Heart left ventricle (tissue), 16 donors: Measurements from ENCODE around the gene CD300C. TPM values are rescaled to one million over a fixed set of nuclear protein-coding genes. Genes with fewer than 3 reads are reported as not detected.
"Not testable (repeated sequence)": the region's sequence is repeated elsewhere in the genome, so short reads cannot be mapped to it uniquely, and the experiment has no call there.

Experiments used
- ATAC-seq, 4 donors: fragments of 200-7000 bp; cut with Tn5 transposase; one replicate each; pipeline ENCODE4 v1.9.1; 2020 to 2022; ENCODE audit warnings: moderate library complexity in 4 of 4, mild to moderate bottlenecking in 3 of 4, moderate number of reproducible peaks in 1 of 4
- DNase-seq, 5 donors: peaks; one replicate each; pipeline ENCODE4 v3.0.0-alpha.2; 2020
- H3K27ac ChIP-seq, 12 donors: fragments of 200-600 bp; sonication (generic) in 4 of 12; one replicate each; pipeline versions ENCODE4 v1.5.0 to v1.8.0; 2016 to 2022; ENCODE audit warnings: mild to moderate bottlenecking in 2 of 12
- H3K27me3 ChIP-seq, 9 donors: fragments of 200-600 bp; sonication (generic) in 2 of 9; one replicate each; pipeline versions ENCODE4 v1.5.1 to v1.8.0; 2016 to 2022; ENCODE audit warnings: mild to moderate bottlenecking in 3 of 9
- H3K36me3 ChIP-seq, 9 donors: fragments of 200-600 bp; sonication (generic) in 2 of 9; one replicate each; pipeline versions ENCODE4 v1.5.0 to v1.8.0; 2018 to 2022; ENCODE audit warnings: mild to moderate bottlenecking in 2 of 9
- H3K4me1 ChIP-seq, 12 donors: fragments of 200-600 bp; sonication (generic) in 4 of 12; one replicate each; pipeline versions ENCODE4 v1.5.0 to v1.8.0; 2016 to 2022; ENCODE audit warnings: mild to moderate bottlenecking in 3 of 12
- H3K4me3 ChIP-seq, 12 donors: fragments of 200-600 bp; sonication (generic) in 4 of 12; one replicate each; pipeline versions ENCODE4 v1.5.0 to v1.8.0; 2017 to 2022; ENCODE audit warnings: mild to moderate bottlenecking in 9 of 12, moderate library complexity in 4 of 12
- H3K9me3 ChIP-seq, 12 donors: fragments of 200-600 bp; sonication (generic) in 4 of 12; one replicate each; pipeline versions ENCODE4 v1.5.0 to v1.8.0; 2016 to 2022; ENCODE audit warnings: mild to moderate bottlenecking in 1 of 12
- CTCF ChIP-seq, 12 donors: fragments of 200-600 bp; sonication (generic) in 4 of 12; IDR thresholded peaks; one replicate each; pipeline versions ENCODE4 v1.5.0 to v1.8.0; 2018 to 2022; ENCODE audit warnings: antibody characterized with exemption in 12 of 12, mild to moderate bottlenecking in 5 of 12
- POLR2A ChIP-seq, 2 donors: fragments of 450-650 bp; IDR thresholded peaks; one replicate each; pipeline ENCODE4 v1.6.1; 2017; ENCODE audit warnings: antibody characterized with exemption in 2 of 2, mild to moderate bottlenecking in 2 of 2, moderate library complexity in 2 of 2
- WGBS, 4 donors: extraction: QIAGEN DNeasy Blood & Tissue Kit in 2 of 4; methylation state at CpG; one replicate each; pipeline versions ENCODE4 v1.1.5 to v1.1.7; 2013 to 2018; 5-methylcytosine and 5-hydroxymethylcytosine counted together
- intact Hi-C, 10 donors: fragments of 100-400 bp; cut with DNase I; formaldehyde crosslinking; loops; one replicate each; pipeline versions ENCODE4 v1.11.1 to v1.14.2; 2022
- polyA plus RNA-seq, 2 donors: library from polyadenylated mRNA; stranded (reverse); fragments of 200-250 nt; gene quantifications; one replicate each; pipeline ENCODE4 v1.2.3, GENCODE V29; 2013
- total RNA-seq, 9 donors: library from RNA; depleted of rRNA in 2 of 9; stranded (reverse); fragments of >200 nt in 2 of 9; fragmentation: NEBNext Ultra II Directional in 3 of 9; extraction: Animal tissue kit (Norgen Biotek cat#: 25700) in 3 of 9; gene quantifications; one replicate each; pipeline versions ENCODE4 v1.1.0 to v1.2.4, GENCODE V29; 2016 to 2023
- donor health status: ischemic (EF 13 %, LVEDD 7.1; RV severe dilation, severe dysfunction).
- donor health status: healthy with polysubstance abuse.
- donor health status: DM: no; HTN: yes; CAD: no.
- donor health status: DM: no; HTN: no; CAD: no.
- donor health status: ischemic (EF 25% LVEDD 6.9; RV normal size, moderate dysfunction).
- donor health status: ischemic (EF 25% LVEDD 5.7; RV mildly dilated, moderate dysfunction).
- donor health status: healthy.
- donor health status: DM: yes; HTN: yes; CAD: no.
- donor health status: ischemic (EF 35%, LVEDD 5.7; RV mildly dilated, moderate dysfunction).
- donor health status: nonischemic (EF 11% LVEDD 7.7; RV severe dilation, severe dysfunction).
- donor health status: DM: yes; HTN: yes; CAD: no.
- donor health status: PGD.
- donor health status: ischemic (EF 29% LVEDD 5.4; RV normal size, mild dysfunction).
- donor health status: nonischemic (EF 23%, LVEDD 6.1; RV moderate dilation, normal function).

The CD300C gene
- total and polyA plus RNA-seq, 11 donors: 0.11 to 5.0 (median 0.61) TPM; not detected in 3

GRCh38 chr17:74579900-74580299 lies 34.0 kb upstream of the CD300C start:
- Histone ChIP-seq H3K4me1 (peaks cover 0 to 7% (median 0%) of the 10 kb centered on the region in 12 donors), H3K9me3 (peaks cover 0 to 3% (median 0%) of the 10 kb centered on the region in 12 donors), H3K36me3 (no peaks in the 10 kb centered on the region), H3K27me3 (peaks cover 0 to 7% (median 0%) of the 10 kb centered on the region in 9 donors), H3K27ac (no peak overlapping the region), H3K4me3 (no peak overlapping the region)
- DNase-seq (no peak), ATAC-seq (no peak)
- intact Hi-C loops: no loop called here
- TF ChIP-seq POLR2A (IDR thresholded peaks at IDR 0.05) (no peak), CTCF (IDR thresholded peaks at IDR 0.05) (no peak)
- 53 to 67% (median 57%) methylated on average over 7 of the region's 7 CpGs for WGBS, 4 donors

GRCh38 chr17:74578979-74579378 lies 33.1 kb upstream of the CD300C start:
- intact Hi-C loops: no loop called here
- ATAC-seq (no peak), DNase-seq (no peak)
- Histone ChIP-seq H3K4me3 (no peak overlapping the region), H3K4me1 (peaks cover 0 to 7% (median 0%) of the 10 kb centered on the region in 12 donors), H3K36me3 (no peaks in the 10 kb centered on the region), H3K9me3 (no peaks in the 10 kb centered on the region), H3K27me3 (peaks cover 0 to 13% (median 0%) of the 10 kb centered on the region in 9 donors), H3K27ac (no peak overlapping the region)
- TF ChIP-seq CTCF (IDR thresholded peaks at IDR 0.05) (no peak), POLR2A (IDR thresholded peaks at IDR 0.05) (no peak)
- 75 to 86% (median 83%) methylated on average over 9 of the region's 9 CpGs for WGBS, 4 donors

- intact Hi-C loops: no loop called here
- Histone ChIP-seq H3K4me3 (no peak overlapping the region), H3K36me3 (no peaks in the 10 kb centered on the region), H3K9me3 (peaks cover 0 to 4% (median 0%) of the 10 kb centered on the region in 12 donors), H3K27ac (no peak overlapping the region), H3K27me3 (peaks cover 0 to 20% (median 0%) of the 10 kb centered on the region in 9 donors), H3K4me1 (peaks cover 0 to 6% (median 0%) of the 10 kb centered on the region in 12 donors)
- 72 to 80% (median 79%) methylated on average over 5 of the region's 5 CpGs for WGBS, 4 donors
- DNase-seq (no peak), ATAC-seq (no peak)
- TF ChIP-seq POLR2A (IDR thresholded peaks at IDR 0.05): no peak
- TF ChIP-seq CTCF (IDR thresholded peaks at IDR 0.05): no peak
Measured at GRCh38 chr17:74574489-74575142, 28.7 kb upstream of the CD300C start.

GRCh38 chr17:74573635-74574034 lies 27.7 kb upstream of the CD300C start:
- H3K36me3 ChIP-seq, ATAC-seq, H3K4me3 ChIP-seq, DNase-seq, intact Hi-C loops, H3K9me3 ChIP-seq, H3K4me1 ChIP-seq, H3K27ac ChIP-seq: not testable (repeated sequence)
- H3K27me3 ChIP-seq: peaks cover 0 to 20% (median 0%) of the 10 kb centered on the region in 9 donors

GRCh38 chr17:74573169-74573568 lies 27.3 kb upstream of the CD300C start:
- Histone ChIP-seq H3K27me3 (peaks cover 0 to 20% (median 0%) of the 10 kb centered on the region in 9 donors), H3K4me1 (peaks cover 0 to 12% (median 0%) of the 10 kb centered on the region in 12 donors), H3K9me3 (peaks cover 0 to 4% (median 0%) of the 10 kb centered on the region in 12 donors), H3K27ac (no peak overlapping the region), H3K4me3 (no peak overlapping the region), H3K36me3 (no peaks in the 10 kb centered on the region)
- intact Hi-C loops: no loop called here
- DNase-seq: no peak
- TF ChIP-seq POLR2A (IDR thresholded peaks at IDR 0.05) (no peak), CTCF (IDR thresholded peaks at IDR 0.05) (no peak)
- ATAC-seq: no peak
- 70 to 90% (median 83%) methylated on average over 3 of the region's 3 CpGs for whole genome bisulfite sequencing, 4 donors
